RPMI8226 (cell line): ENCODE results near the gene DNAJB6.
A peak's percentile ranks its signal among the peaks of the same experiment; 100 is the strongest.

Experiments used
- DNase-seq: peaks from one replicate; pipeline ENCODE4 v3.0.0-alpha.2; 2015

Gene DNAJB6

GRCh38 chr7:157411580-157411979 lies 74.8 kb downstream of the DNAJB6 start:
- no peak for DNase-seq

- DNase-seq, result no peak
Observed at GRCh38 chr7:157412021-157412443, 75.2 kb downstream of the DNAJB6 start.

GRCh38 chr7:157412491-157413180 lies 75.8 kb downstream of the DNAJB6 start:
- DNase-seq, result no peak

GRCh38 chr7:157413881-157414701 lies 77.3 kb downstream of the DNAJB6 start:
- no peak for DNase-seq

GRCh38 chr7:157414702-157415096 lies 77.9 kb downstream of the DNAJB6 start:
- DNase-seq, result no peak

GRCh38 chr7:157415486-157415885 lies 78.7 kb downstream of the DNAJB6 start:
- no peak for DNase-seq

- DNase-seq, result no peak
Observed at GRCh38 chr7:157416011-157416410, 79.2 kb downstream of the DNAJB6 start.

- no peak for DNase-seq
Observed at GRCh38 chr7:157418204-157419034, 81.6 kb downstream of the DNAJB6 start.

- no peak for DNase-seq
Observed at GRCh38 chr7:157419035-157419293, 82.2 kb downstream of the DNAJB6 start.

GRCh38 chr7:157422279-157422678 lies 85.5 kb downstream of the DNAJB6 start:
- no peak for DNase-seq

- DNase-seq, result no peak
Observed at GRCh38 chr7:157423348-157423747, 86.5 kb downstream of the DNAJB6 start.

GRCh38 chr7:157423886-157424565 lies 87.2 kb downstream of the DNAJB6 start:
- DNase-seq, result no peak

GRCh38 chr7:157425137-157425731 lies 88.4 kb downstream of the DNAJB6 start:
- DNase-seq, result no peak

GRCh38 chr7:157425761-157426160 lies 89.0 kb downstream of the DNAJB6 start:
- DNase-seq, result no peak

GRCh38 chr7:157426463-157427301 lies 89.9 kb downstream of the DNAJB6 start:
- DNase-seq, result no peak

- peak; percentile 28 for DNase-seq
Observed at GRCh38 chr7:157427811-157428553, 91.2 kb downstream of the DNAJB6 start.

GRCh38 chr7:157428554-157428945 lies 91.7 kb downstream of the DNAJB6 start:
- DNase-seq, result no peak

GRCh38 chr7:157429001-157429679 lies 92.3 kb downstream of the DNAJB6 start:
- DNase-seq, result no peak

- DNase-seq, result no peak
Observed at GRCh38 chr7:157429680-157430224, 92.9 kb downstream of the DNAJB6 start.

- DNase-seq, result no peak
Observed at GRCh38 chr7:157430721-157431120, 93.9 kb downstream of the DNAJB6 start.
